Colon (tissue), 2 donors: ENCODE results near the gene ADI1.

ENCODE experiments used
- FAIRE-seq: peaks from 2 replicates; lab custom pipeline; 2012; peaks lifted over from hg19 to GRCh38; lab: Jason Lieb, UNC
- donor health status: control.
- donor health status: control.

ADI1 gene, protein sequence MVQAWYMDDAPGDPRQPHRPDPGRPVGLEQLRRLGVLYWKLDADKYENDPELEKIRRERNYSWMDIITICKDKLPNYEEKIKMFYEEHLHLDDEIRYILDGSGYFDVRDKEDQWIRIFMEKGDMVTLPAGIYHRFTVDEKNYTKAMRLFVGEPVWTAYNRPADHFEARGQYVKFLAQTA

DNA sequence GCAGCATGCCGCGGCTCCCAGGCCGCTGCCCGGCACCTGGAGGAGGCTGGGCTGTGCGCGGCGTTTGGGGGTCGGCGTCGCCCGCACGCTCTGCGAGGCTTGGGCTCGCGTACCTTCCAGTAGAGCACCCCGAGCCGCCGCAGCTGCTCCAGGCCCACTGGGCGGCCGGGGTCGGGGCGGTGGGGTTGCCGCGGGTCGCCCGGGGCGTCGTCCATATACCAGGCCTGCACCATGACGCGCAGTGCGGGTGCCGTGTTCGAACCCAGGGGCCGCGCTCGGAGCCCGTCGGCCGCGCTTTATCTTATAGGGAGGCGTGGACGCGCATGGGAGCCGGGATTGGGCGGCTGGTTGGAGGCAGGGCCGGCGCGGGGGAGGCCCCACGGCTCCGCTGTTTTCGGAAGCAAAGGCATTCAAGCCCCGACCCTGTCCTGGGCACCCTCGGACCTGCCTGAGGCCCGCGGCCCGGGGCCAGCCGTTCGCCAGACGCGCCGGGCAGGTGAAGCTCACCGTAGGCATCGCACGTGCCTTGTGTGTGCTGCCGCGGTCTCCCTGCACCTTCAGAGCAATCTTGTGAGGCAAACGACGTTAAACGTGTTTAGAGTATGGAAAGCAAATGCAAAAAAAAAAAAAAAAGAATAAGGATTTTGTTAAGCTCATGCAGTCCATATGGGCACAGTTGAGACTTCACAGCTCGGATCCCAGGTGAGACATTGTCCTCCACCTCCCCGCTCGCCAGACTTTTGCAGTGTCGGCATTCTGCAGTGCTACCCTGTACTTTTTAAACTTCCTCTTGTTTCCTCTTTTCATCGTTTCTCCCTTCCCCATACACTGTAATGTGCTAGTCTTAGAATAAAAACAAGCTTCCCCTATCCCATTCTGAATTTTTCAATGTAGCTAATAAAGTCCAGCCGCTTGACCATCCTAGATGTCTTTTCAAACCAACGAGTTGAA lies at the start of gene ADI1:
ADI1 (minus strand) TSS at position 277 of the 951 bp plus-strand sequence; CDS start at position 233, 44 bp downstream.
- FAIRE-seq = no peak

GRCh38 chr2:3566806-3567205 lies 47.5 kb upstream of the ADI1 start:
- no peak for FAIRE-seq

DNA sequence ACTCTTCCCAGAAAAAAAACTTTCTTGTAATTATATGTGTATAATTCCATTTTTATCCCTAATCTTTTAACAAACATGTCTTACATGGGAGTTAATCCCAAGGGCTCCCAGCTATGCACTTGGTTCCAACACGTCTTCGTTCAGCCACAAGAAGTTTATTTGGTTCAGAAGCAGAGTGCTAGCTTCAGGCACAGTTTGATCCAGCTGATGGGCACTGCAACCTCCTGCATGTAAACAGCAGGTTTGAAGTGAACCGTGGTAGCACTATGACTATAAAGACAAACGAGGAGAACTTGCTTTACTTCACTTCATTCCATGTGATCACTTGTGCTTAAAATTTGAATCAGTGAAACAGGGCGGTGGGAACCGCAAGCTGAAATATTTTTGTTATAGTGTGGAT lies 45.8 kb upstream of the ADI1 start:
- no peak for FAIRE-seq

DNA sequence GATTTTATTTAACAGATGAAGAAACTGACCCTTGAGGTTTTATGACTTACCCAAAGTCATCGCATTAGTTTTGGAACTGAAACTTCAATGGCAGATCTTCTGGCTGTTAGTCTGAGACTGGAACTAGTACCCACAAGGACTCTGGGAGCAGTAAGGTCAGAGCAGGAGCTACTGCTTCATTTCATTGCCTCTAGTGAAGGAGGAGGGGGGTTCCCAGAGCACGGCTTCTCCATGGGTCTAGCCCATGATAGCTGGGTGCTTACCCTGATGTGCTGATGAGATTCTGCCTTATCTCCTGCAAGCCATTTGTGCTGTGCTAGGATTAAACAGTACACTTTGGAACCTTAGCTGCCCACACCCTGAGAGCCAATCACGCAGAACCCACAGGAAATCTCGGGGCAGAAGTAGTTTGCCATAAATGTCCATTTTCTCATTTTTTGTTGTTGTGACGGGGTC lies 44.2 kb upstream of the ADI1 start:
- no peak for FAIRE-seq

DNA sequence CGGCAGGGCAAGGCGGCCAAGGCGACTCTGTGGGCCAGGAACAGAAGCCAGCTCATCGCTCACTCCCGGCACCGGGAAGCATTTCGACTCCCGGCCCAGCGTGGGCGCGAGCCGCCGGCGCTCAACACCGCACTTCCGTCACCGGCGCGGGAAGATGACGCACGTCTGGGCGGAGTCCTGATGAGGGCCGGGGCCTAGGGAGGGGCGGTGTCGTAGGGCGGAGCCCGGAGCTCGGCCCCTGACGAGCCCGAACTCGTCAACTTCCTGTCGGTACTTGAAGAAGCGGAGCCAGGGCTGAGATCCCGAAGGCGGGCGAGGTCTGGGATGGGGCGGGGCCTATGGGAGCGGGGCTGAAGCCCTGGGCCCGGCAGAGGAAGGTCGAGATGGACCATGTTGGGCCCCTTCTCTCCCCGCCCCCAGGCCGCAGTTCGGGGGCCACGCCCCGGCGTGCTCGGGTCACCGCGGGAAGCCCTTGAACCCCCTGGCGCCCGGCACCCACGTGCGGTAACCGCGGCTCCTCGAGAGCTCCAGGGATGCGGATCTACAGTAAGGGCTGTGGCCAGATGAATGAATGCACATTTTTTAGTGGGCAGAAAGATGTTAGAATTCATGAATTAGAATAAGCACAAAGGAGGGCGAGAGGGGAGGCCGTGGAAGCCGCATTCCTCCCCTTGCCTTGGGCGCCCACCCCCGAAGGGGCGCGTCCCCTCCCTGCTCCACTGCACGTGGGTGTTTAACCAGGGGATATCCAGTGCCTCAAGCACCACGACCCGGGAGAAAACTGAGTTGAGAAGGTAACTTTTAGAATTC lies 39.1 kb upstream of the ADI1 start, which contains the start of gene RNASEH1:
RNASEH1 (minus strand) TSS at position 129 of the 810 bp plus-strand sequence; CDS start at position 56, 73 bp downstream.
- FAIRE-seq = peak; percentile 36

- FAIRE-seq = no peak
Observed at GRCh38 chr2:3557639-3558204, 38.4 kb upstream of the ADI1 start.

DNA sequence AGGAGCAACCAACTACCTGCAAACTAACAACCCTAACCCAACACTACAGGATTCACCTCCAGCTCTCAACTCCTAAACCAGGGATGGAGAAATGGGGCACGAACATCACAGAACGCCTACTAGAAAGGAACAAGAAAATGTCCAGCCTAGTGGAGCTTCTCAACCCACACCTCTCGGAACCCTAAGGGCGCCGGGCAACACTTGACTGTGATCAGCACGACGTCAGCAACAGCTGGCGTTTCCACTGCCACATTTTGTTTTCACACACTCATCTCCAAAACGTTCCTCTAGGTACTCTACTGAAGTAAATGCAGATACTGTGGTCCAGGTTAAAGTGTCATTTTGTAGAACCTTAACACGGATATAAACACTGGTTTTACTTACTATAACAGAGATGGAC lies 34.6 kb upstream of the ADI1 start:
- FAIRE-seq = no peak

DNA sequence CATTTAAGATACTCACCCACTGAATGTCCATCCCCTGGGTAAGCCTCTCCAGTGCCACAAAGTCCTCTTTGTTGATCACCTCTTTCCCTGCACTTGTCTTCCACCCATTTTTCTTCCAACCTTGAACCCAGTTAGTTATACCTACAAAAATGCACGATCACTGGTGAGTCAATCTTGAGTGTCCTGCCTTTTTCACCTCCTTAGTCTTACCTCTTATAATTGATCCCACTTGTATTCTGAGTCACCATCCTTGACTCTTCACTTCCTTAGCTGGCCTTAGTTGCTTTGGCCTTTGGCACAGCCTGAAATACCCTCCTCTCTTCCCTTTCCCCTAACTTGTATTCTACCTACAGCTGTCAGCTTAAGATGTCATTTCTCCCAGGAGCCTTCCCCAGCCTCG lies 28.6 kb upstream of the ADI1 start:
- FAIRE-seq = no peak

DNA sequence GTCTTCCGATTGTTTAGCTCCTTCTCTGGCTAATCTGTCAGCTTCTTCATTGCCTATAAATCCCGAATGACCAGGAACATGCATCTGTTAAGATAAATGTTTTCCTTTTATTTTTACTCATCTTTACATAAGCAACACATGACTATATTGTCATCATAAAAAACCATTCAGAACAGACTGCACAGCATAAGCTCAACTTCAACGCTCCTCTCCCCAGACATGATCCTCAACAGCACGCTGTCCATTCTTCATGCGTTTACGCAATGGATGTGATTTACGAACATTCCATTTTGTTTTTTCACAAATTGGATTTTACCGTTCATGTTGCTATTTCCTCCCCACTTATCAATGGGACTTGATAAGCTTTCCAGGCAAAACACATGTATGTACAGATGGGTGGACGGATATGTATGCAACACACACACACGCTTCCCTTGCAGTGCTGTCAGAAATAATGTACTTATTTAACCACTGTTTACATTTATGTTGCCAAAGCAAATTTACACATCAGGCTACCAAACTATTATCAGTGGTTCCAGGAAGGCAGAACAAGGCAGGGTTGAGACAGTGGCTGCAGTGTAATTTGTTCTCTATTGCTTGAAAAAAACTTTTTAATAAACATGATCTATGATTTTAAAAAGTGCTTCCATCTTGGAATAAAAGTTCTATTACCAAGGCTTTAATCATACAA lies 26.6 kb upstream of the ADI1 start:
- FAIRE-seq = no peak

DNA sequence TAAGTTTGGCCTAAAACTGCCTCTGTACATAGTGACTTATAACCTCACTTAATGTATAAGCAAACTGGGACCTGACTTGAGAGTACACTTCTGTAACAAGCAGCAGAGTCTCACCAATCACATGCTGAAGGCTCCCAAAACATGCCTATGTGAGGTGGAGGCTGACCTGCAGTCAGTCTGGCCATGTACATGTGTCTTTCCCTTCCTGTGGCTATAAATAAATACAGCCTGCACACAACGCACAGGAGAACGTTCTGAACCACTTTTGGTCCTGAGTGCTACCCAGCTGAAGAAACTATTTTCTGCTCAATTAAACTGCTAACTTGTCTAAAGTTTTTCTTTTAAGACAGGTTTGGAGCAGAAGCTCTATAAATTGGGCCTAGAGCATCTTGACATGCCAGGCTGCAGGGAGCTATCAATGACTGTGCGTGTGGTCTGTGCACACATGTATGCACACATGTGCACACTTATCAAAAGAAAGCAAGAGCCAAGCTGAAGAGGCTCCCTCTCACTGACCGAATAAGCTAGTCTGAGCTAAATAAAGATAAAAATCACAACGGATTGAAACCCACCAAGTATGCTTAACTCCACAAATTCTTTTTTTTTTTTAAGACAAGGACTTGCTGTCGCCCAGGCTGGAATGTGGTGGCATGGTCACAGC lies 23.8 kb upstream of the ADI1 start:
- FAIRE-seq = no peak

DNA sequence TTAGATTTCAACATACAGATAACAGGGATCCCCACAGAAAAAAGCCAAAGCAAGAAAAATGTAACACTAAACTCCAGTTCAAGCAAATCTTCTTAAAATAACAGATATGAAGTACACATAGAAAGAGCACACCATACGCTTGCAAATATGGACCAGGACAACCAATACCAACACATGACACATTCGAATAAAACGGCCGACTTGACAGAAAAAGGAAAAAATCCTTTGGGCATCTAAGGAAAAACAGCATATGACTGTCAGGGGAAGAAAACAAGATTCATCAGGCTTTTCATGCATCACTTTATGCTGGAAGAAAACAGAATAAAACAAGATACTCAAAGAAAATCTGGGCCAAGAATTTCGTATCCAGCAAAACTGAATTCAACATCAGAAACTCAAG lies 22.8 kb upstream of the ADI1 start:
- no peak for FAIRE-seq

GRCh38 chr2:3539836-3540235 lies 20.5 kb upstream of the ADI1 start:
- FAIRE-seq = no peak

- FAIRE-seq = no peak
Observed at GRCh38 chr2:3536682-3537632, 17.6 kb upstream of the ADI1 start.

DNA sequence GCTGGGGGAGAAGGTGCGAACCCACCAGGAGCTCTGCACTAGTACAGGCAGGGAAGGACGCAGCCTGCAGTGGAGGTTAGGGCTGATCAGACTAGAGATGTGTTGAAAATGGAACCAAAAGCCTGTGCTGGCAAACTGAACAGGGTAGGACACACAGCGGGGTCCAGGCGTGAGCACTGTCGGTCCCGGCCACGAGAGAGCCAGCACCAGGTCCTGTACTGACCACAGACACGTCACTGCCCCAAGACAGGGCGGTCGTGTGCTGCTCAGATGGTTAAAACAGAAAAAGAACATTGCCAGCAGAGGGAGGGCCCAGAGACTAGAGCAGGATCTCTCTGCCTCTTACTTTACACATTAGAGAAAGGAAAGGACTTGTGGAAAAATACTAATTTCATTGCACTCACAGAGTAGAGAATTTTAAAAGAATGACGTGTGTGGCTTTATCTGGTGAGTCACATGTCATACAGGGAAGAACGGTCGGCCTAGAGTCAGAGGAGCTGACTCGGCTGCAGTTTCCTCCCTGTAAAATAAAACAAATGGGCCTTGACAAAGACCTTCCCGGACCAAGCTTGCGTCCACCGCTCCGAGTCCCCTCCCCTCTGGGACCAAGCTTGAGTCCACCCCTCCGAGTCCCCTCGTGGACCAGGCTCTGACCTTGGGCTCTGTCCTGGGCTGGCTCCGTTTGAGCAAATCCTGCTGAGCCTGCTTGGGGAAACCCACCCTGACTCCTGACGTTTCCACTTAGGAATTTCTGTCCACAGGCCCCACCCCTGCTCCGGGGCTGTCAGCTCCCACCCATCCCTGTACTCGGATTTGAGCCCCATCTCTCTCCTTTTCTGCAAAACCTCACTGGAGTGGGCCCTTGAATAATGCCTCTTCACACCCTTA lies 16.7 kb upstream of the ADI1 start:
- no peak for FAIRE-seq

GRCh38 chr2:3535467-3535793 lies 16.1 kb upstream of the ADI1 start:
- no peak for FAIRE-seq

DNA sequence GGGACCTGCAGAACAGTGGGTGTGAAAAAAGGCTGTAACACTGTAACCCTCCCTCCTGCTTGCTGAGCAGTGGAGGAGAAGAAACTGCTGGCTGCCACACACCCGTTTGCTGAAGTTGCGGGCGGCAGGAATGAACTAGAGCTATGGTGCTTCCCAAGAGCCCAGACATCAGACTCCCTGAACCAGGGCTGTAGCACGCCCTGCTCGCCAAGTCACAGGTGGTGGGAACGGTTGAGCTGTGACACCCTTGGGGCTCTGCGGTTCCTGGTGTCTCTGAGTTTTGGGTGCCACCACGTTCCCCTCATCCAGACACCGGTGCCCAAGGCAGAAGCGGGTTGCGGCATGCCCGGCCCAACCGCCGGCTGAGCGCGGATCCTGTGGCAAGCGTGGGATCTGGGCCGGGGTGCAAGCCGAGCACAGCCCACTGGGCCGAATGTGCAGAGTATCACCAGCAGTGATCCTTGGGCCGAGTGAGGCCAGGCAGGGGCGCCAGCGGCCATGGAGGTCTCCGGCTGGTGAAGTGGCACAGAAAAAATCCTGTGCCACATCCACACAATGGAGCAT lies 15.0 kb upstream of the ADI1 start:
- no peak for FAIRE-seq

- FAIRE-seq = no peak
Observed at GRCh38 chr2:3533836-3534235, 14.5 kb upstream of the ADI1 start.

DNA sequence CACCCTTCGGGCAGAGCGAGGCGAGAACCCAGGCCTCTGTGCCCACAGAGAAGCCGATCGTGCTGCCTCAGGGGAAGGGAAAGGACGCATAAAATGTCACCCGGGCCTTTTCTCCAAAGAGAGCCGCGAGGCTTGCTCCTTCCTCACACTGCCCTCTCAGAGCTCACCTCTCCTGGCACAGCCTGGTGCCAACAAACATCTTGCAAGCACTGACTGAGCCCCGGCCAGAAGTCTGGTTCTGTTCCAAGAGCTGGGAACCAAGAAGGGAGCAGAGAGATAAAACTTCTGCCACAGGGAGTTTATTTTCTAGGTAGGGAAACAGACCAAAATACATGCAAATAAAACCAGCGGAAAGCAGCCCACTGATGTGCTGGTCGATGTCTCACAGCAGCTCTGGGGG lies 13.6 kb upstream of the ADI1 start:
- no peak for FAIRE-seq
